GM21528 (cell line): ENCODE data around the gene OR5M3.

Experiments
- ATAC-seq: cut with Tn5 transposase; IDR thresholded peaks from one replicate; pipeline ENCODE4 v1.9.1; 2021; ENCODE audit warnings: mild to moderate bottlenecking, moderate library complexity; ENCODE audit not compliant: unreplicated experiment, low FRiP score

Gene OR5M3

DNA sequence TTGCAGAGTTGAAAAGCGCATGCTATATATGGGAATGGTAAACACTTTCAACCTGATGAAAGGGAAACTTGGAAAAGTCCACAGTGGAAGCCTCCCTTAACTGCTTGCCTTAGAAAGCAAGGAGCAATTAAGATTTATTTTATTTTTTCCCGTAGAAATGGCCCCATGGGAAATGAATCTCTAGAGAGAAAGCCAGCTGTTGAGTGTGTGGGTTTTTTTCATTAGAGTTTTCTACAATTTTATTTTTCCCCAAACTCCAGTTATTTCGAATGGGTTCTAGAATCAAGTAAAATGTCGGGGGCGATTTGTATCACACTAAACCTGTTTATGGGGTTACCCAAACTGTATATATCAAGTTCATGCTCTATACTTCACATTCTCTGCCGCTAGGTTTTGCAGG lies at the start of gene OR5M3:
TSS of gene OR5M3 (minus strand) at position 101 of the 400 bp plus-strand sequence. CDS start 2,855 bp downstream, outside the sequence.
- ATAC-seq: no peak

DNA sequence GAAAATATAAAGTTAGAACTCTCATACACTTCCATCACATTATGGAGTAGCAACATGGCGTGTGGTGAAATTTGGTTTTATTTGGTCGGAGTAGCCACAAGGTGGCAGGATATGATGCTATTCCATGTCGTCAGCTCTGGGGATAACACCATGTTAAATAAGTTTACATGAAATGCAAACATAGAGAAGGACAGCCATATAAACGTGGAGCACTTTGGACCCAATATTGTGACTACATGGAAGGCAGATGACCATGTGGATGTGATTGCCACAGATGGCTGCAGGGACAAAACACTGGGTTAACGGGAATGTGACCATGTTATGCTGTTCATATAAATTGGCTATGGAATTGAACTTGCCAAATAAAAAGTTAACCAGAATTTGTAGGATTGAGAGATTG lies 48.9 kb upstream of the OR5M3 start:
- no peak for ATAC-seq

DNA sequence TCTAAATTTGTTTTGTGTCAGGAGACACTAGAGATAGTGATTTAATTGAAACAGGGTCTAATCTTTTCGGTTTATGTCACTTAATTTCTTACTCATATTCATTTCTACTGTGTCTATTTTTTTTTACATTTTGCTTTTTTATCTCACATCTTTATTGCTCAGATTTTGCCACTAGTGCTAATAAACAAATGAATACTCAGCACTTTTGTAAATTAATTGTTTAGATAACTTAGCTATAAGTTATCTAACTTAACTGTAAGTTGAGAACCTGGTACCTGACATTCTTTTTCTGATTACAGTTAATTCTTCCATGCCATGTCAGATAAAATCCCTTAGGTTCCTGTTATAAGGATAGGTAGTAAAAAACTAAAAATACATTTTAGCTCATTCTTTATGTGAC lies 40.1 kb upstream of the OR5M3 start:
- ATAC-seq: no peak

DNA sequence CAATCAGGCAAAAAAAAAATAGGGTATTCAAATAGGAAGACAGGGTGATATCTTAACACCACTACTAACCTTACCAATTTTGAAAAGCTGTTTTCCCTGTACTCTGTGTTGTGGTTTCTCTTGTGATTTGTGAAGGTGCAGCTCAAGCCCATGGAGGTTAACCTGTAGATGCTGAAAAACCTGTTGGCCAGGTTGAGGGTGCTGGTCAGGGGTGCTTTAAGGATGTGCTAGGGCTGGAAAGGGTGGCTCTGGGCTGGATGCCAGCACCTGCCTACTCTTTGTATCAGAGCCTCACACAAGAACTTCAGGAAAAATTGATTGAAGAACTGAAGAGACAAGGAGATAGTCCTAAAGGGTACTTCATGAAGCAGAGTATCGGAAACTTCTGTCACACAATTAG lies 36.3 kb upstream of the OR5M3 start:
- no peak for ATAC-seq

DNA sequence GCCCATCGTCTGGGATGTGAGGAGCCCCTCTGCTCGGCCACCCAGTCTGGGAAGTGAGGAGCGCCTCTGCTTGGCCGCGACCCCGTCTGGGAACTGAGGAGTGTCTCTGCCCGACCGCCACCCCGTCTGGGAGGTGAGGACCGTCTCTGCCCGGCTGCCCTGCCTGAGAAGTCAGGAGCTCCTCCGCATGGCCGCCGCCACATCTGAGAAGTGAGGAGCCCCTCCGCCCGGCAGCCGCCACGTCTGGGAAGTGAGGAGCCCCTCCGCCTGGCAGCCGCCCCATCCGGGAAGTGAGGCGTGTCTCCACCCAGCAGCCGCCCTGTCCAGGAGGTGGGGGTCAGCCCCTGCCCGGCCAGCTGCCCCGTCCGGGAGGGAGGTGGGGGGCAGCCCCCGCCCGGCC lies 23.9 kb upstream of the OR5M3 start:
- no peak for ATAC-seq

DNA sequence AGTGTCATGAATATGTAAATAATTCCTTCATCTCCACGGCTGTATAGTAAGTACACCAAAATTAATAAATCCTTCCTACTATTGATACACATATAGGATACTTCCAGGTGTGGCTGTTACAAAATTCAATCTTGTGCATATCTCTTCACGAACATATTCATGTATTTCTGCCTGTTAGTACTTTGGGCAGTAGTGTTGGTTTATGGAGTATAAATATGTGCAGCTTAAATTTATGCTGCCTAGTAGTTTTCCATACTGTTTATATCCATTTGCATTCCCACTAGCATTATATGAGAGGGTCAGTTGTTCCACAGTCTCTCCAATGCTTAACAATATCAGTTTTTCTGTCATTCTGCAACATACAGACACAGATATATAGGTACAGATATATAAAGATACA lies 22.0 kb upstream of the OR5M3 start:
- no peak for ATAC-seq

DNA sequence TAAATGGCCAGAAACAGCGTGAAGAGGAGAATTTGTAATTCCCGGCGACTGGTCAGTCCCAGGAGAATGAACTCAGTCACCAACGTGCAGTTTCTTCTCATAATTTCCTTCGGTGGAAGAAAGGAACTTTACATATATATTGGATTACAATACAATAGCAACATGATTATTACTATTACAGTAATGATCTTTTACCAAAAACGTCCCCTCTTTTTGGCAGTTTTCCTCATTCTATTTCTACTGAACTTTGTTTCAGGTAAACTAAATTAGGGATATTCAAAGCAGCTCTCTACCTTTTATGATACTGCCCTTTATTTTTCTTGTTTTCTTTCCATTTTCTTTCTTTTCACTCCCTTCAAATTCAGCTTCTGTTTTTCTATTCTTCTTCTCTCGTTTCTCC lies 18.1 kb upstream of the OR5M3 start, which contains the start of gene OR5M8:
TSS of gene OR5M8 (minus strand) at position 101 of the 400 bp plus-strand sequence. CDS start at position 101, 0 bp downstream.
- no peak for ATAC-seq

DNA sequence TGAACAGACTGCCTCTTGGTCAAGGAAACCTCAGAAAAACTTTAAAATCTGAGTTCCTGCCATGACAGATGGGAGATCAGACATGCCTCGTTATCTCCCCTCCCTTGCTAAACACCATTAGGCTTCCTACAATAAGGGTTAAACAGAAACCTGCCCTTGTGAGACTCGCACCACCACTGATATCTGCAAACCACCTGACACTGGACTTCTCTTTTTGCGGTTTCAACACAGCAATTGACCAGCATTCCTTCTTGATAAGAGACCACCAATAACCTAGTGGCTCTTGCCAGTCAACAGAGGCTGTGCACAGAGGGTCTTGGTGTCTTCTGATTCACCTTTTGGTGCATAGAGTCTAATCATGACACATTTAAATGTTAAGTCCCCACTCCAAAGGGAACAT lies 13.6 kb upstream of the OR5M3 start:
- ATAC-seq: no peak

DNA sequence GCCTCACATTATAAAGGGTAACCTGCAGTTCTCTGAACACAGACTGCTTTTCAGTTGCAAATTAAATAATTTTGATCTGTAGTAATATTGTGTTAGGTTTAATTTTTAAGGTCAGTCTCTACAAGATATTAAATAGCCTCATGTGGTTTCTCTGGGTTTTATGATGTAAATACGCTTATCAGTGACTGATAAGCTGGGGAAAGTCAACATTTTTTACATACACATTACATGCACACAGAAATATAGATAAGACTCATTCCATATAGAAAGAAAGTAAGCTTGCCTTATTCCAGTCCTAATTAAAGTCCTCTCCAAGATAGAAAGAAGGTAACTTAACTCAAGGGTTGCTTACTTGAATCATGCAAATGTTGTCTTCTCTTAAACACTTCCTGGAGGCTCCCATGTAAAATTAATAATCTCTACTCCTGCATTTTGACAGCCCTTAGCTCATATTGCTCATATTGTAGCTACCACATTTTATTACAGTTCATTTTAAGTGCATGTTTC lies 1.6 kb upstream of the OR5M3 start:
- no peak for ATAC-seq

DNA sequence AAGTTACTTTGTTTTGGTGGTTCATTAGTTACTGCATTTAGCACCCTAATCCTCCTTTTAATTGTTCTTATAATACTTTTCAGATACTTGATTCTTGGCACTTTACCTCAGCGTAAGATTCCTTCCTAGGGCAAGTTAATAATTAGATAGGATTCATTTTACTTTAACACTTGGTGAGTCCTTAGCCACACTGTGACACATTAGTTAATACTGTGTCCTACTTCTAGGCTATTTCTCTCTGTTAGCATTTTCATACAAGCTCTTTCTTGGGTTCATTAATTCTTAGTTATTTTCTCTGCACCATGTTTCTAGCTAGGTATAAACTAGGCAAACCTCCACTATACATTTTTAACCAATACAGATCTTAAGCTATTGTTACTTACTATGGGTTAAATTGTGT lies 16.1 kb downstream of the OR5M3 start:
- ATAC-seq: no peak

DNA sequence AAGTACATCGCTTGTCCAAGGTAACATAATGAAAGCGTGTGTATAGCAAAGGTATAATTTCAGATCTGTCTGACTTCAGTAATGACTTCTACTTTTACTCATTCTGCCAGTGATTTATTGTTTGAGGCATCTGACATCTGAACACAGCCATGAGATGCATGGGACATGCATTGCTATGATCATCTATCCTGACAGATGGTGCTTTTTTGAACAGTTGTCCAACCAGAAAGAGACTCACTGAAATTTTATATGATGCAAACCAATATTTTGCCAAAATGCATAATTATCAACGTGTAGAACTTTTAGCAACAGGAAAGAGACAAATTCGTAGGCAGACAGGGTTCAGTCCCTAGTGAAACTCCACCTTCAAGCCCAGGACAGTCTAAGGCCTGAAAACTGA lies 19.6 kb downstream of the OR5M3 start:
- ATAC-seq: no peak
